HEK293T (cell line): ENCODE data around the gene MCL1.

Source experiments
- BHLHE40 ChIP-seq: fragments of 450-650 bp; IDR thresholded peaks from 2 replicates; pipeline ENCODE4 v1.6.1; 2016; ENCODE audit warnings: mild to moderate bottlenecking, moderate library complexity, borderline replicate concordance
- CTBP1 ChIP-seq: fragments of 450-650 bp; IDR thresholded peaks from 2 replicates; pipeline ENCODE4 v1.6.1; 2016; ENCODE audit warnings: borderline replicate concordance
- ELF4 ChIP-seq: fragments of 450-650 bp; IDR thresholded peaks from 2 replicates; pipeline ENCODE4 v1.6.1; 2017; ENCODE audit warnings: antibody characterized with exemption
- FOXA1 ChIP-seq: fragments of 450-650 bp; IDR thresholded peaks from 2 replicates; pipeline ENCODE4 v1.6.1; 2016; ENCODE audit warnings: mild to moderate bottlenecking
- FOXK2 ChIP-seq: fragments of 450-650 bp; IDR thresholded peaks from 2 replicates; pipeline ENCODE4 v1.6.1; 2016; ENCODE audit warnings: mild to moderate bottlenecking
- FOXM1 ChIP-seq: fragments of 450-650 bp; IDR thresholded peaks from 2 replicates; pipeline ENCODE4 v1.6.1; 2017; ENCODE audit warnings: mild to moderate bottlenecking, borderline replicate concordance
- L3MBTL2 ChIP-seq: fragments of 450-650 bp; conservative IDR thresholded peaks from 2 replicates; pipeline ENCODE4 v1.6.1; 2016; ENCODE audit warnings: mild to moderate bottlenecking
- LEF1 ChIP-seq: fragments of 450-650 bp; IDR thresholded peaks from 2 replicates; pipeline ENCODE4 v1.6.1; 2017; ENCODE audit warnings: mild to moderate bottlenecking, borderline replicate concordance
- NFRKB ChIP-seq: fragments of 450-650 bp; IDR thresholded peaks from 2 replicates; pipeline ENCODE4 v1.6.1; 2016; ENCODE audit warnings: mild to moderate bottlenecking, moderate library complexity
- SP1 ChIP-seq: fragments of 450-650 bp; IDR thresholded peaks from 2 replicates; pipeline ENCODE4 v1.6.1; 2017
- SUZ12 ChIP-seq: fragments of 450-650 bp; IDR thresholded peaks from 2 replicates; pipeline ENCODE4 v1.6.1; 2016; ENCODE audit warnings: mild to moderate bottlenecking
- TARDBP ChIP-seq: fragments of 450-650 bp; IDR thresholded peaks from 2 replicates; pipeline ENCODE4 v1.6.1; 2016
- ZNF384 ChIP-seq: fragments of 450-650 bp; IDR thresholded peaks from 2 replicates; pipeline ENCODE4 v1.6.1; 2016
- TF ChIP-seq, protein P1 (sequence below): fragments of 450-650 bp; IDR thresholded peaks from 2 replicates; pipeline ENCODE4 v1.6.1; 2016

DNA sequence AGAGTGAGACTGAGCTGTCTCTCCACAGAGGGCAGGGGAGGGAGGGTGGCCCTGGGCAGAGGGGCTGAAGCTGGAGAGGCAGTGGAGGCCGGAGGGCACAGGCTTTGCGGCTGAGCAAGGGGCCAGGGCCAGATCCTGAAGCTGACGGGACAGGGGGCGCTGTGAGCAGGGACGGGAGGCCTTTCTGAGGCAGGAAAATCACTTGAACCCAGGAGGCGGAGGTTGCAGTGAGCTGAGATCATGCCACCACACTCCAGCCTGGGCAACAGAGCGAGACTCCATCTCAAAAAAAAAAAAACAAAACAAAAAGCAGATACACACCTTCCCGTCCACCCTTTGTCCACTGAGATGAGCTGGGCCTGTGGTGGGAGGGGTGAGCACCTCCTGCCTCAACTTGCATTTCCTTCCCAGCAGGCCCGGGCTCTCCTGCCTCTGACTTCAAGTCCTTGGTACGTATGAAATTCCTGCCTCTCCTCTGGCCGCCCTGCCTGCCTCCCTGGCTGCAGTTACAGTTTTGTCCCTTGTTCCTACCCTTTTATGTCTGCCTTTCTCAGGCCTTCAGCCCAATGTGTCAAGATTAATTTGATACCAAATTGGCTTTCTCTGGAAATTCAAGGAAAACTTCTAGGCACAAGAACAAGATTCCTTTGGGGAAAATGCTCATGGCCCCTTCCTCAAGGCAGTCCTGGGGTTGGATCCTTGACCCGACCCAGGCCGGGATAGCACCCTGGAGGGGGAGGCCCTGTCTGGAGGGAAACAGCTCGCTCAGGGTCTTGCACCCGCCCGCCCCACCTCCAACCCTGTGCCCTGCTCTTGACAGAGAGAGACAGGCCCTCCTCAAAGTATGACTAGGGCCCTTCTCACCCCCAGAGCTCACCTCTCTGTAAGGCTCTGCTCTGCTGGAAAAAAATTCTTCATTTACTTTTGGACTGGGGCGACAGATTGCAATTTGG lies 41.4 kb downstream of the MCL1 start:
- TF ChIP-seq LEF1 (no peak), SUZ12 (no peak), FOXA1 (no peak), SP1 (no peak), ZNF384 (no peak), FOXM1 (no peak), ELF4 (no peak), FOXK2 (no peak), TARDBP (no peak), BHLHE40 (no peak), NFRKB (no peak), CTBP1 (no peak), L3MBTL2 (no peak)
- TF ChIP-seq, protein P1, sequence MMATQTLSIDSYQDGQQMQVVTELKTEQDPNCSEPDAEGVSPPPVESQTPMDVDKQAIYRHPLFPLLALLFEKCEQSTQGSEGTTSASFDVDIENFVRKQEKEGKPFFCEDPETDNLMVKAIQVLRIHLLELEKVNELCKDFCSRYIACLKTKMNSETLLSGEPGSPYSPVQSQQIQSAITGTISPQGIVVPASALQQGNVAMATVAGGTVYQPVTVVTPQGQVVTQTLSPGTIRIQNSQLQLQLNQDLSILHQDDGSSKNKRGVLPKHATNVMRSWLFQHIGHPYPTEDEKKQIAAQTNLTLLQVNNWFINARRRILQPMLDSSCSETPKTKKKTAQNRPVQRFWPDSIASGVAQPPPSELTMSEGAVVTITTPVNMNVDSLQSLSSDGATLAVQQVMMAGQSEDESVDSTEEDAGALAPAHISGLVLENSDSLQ = no peak
